Retinal pigment epithelial cell (primary cell): ENCODE measurements around the gene BCL7C.

ENCODE experiments used
- DNase-seq: peaks from one replicate; pipeline ENCODE4 v3.0.0-alpha.2; 2010; ENCODE audit warnings: low read depth
- H3K4me3 ChIP-seq: 2 replicates; pipeline ENCODE4 v1.5.1; 2011; ENCODE audit warnings: mild to moderate bottlenecking, low read length, control low read depth, moderate library complexity
- CTCF ChIP-seq: conservative IDR thresholded peaks from 2 replicates; pipeline ENCODE4 v1.5.1; 2011; ENCODE audit warnings: low read depth, low read length, control low read depth, inconsistent platforms

The BCL7C gene

GRCh38 chr16:30930160-30930571 is 36.3 kb upstream of the BCL7C start:
- no peak for TF ChIP-seq CTCF
- DNase-seq, result no peak
- no peak overlapping the region for H3K4me3 ChIP-seq

- no peak for DNase-seq
- H3K4me3 ChIP-seq, result no peak overlapping the region
- TF ChIP-seq CTCF, result no peak
Observed at GRCh38 chr16:30929167-30929566, 35.3 kb upstream of the BCL7C start.

- no peak overlapping the region for H3K4me3 ChIP-seq
- no peak for TF ChIP-seq CTCF
- DNase-seq, result no peak
Observed at GRCh38 chr16:30928390-30928789, 34.5 kb upstream of the BCL7C start.

GRCh38 chr16:30927789-30928378 is 34.0 kb upstream of the BCL7C start:
- H3K4me3 ChIP-seq, result no peak overlapping the region
- no peak for DNase-seq
- TF ChIP-seq CTCF, result no peak

- no peak for DNase-seq
- no peak overlapping the region for H3K4me3 ChIP-seq
- TF ChIP-seq CTCF, result no peak
Observed at GRCh38 chr16:30926937-30927788, 33.3 kb upstream of the BCL7C start.

- DNase-seq, result no peak
- TF ChIP-seq CTCF, result no peak
- H3K4me3 ChIP-seq, result no peak overlapping the region
Observed at GRCh38 chr16:30925995-30926811, 32.3 kb upstream of the BCL7C start.
